HG03064 (cell line): ENCODE data around the gene STPG2.

Experiments used
- ATAC-seq: cut with Tn5 transposase; IDR thresholded peaks from one replicate; pipeline ENCODE4 v1.9.1; 2021; ENCODE audit warnings: low read depth; ENCODE audit not compliant: unreplicated experiment

Gene STPG2

GRCh38 chr4:98094118-98094517 lies 49.2 kb downstream of the STPG2 start:
- ATAC-seq, result no peak

- ATAC-seq, result no peak
Measured at GRCh38 chr4:98093662-98094061, 49.6 kb downstream of the STPG2 start.

GRCh38 chr4:98092833-98093439 lies 50.3 kb downstream of the STPG2 start:
- ATAC-seq, result no peak

- no peak for ATAC-seq
Measured at GRCh38 chr4:98081936-98082335, 61.3 kb downstream of the STPG2 start.

GRCh38 chr4:98068495-98068894 lies 74.8 kb downstream of the STPG2 start:
- ATAC-seq, result no peak

- ATAC-seq, result no peak
Measured at GRCh38 chr4:98055800-98056501, 87.3 kb downstream of the STPG2 start.

GRCh38 chr4:98046665-98047064 lies 96.6 kb downstream of the STPG2 start:
- ATAC-seq, result no peak

- ATAC-seq, result no peak
Measured at GRCh38 chr4:98030059-98030458, 113.2 kb downstream of the STPG2 start.

- ATAC-seq, result no peak
Measured at GRCh38 chr4:98027827-98028226, 115.4 kb downstream of the STPG2 start.

- no peak for ATAC-seq
Measured at GRCh38 chr4:98026362-98026761, 116.9 kb downstream of the STPG2 start.

- ATAC-seq, result no peak
Measured at GRCh38 chr4:98006814-98007412, 136.4 kb downstream of the STPG2 start.

- ATAC-seq, result no peak
Measured at GRCh38 chr4:98006060-98006459, 137.2 kb downstream of the STPG2 start.

- ATAC-seq, result no peak
Measured at GRCh38 chr4:98000940-98001339, 142.3 kb downstream of the STPG2 start.

- no peak for ATAC-seq
Measured at GRCh38 chr4:97998203-97998602, 145.1 kb downstream of the STPG2 start.

- ATAC-seq, result no peak
Measured at GRCh38 chr4:97994765-97995465, 148.4 kb downstream of the STPG2 start.

- ATAC-seq, result no peak
Measured at GRCh38 chr4:97990409-97990808, 152.9 kb downstream of the STPG2 start.

- no peak for ATAC-seq
Measured at GRCh38 chr4:97987019-97987648, 156.1 kb downstream of the STPG2 start.

- ATAC-seq, result no peak
Measured at GRCh38 chr4:97984545-97985131, 158.6 kb downstream of the STPG2 start.

GRCh38 chr4:97978791-97979488 lies 164.3 kb downstream of the STPG2 start:
- no peak for ATAC-seq
